Lower leg skin (tissue), 4 donors: Measurements from ENCODE around the gene POLD1. TPM values are rescaled to one million over a fixed set of nuclear protein-coding genes. Genes with fewer than 3 reads are reported as not detected.
A peak's percentile ranks its signal among the peaks of the same experiment; 100 is the strongest.

Experiments used
- DNase-seq, 2 donors: peaks; one replicate each; pipeline ENCODE4 v3.0.0-alpha.2; 2019; ENCODE audit warnings: low spot score in 2 of 2
- H3K4me3 ChIP-seq: fragments of 200-600 bp; sonication (generic); 2 replicates; pipeline ENCODE4 v1.5.1; 2017; ENCODE audit warnings: mild to moderate bottlenecking, low read depth; ENCODE audit not compliant: poor library complexity, severe bottlenecking
- CTCF ChIP-seq, 3 donors: fragments of 450-650 bp; IDR thresholded peaks; one replicate each; pipeline ENCODE4 v1.5.1; 2016; ENCODE audit warnings: antibody characterized with exemption in 3 of 3, mild to moderate bottlenecking in 3 of 3, moderate library complexity in 2 of 3
- POLR2A ChIP-seq, 2 donors: fragments of 450-650 bp; IDR thresholded peaks; one replicate each; pipeline ENCODE4 v1.6.1; 2016 to 2017; ENCODE audit warnings: antibody characterized with exemption in 2 of 2, mild to moderate bottlenecking in 1 of 2, moderate library complexity in 1 of 2
- whole genome bisulfite sequencing, 2 donors: methylation state at CpG; one replicate each; pipeline ENCODE4 v1.1.5; 2018; 5-methylcytosine and 5-hydroxymethylcytosine counted together
- intact Hi-C: fragments of 100-400 bp; cut with DNase I; formaldehyde crosslinking; loops from one replicate; pipeline ENCODE4 v1.15.0; 2023; ENCODE audit warnings: low total_unique reads
- total RNA-seq, 4 donors: library from RNA; depleted of rRNA; stranded (reverse); fragments of >200 nt; gene quantifications; one replicate each; pipeline ENCODE4 v1.1.0, GENCODE V29; 2016

The POLD1 gene
- total RNA-seq, 4 donors from 2014 or later = 16.8 to 26.6 (median 20.0) TPM

GRCh38 chr19:50414864-50415660 lies 30.9 kb downstream of the POLD1 start:
- intact Hi-C loops = no loop called here
- no peak overlapping the region for H3K4me3 ChIP-seq
- WGBS, 2 donors = 64 to 65% methylated on average over 26 to 36 of the region's 37 CpGs
- peak; percentile 62 to 93 for DNase-seq
- TF ChIP-seq CTCF (IDR thresholded peaks at IDR 0.05) (no peak), POLR2A (IDR thresholded peaks at IDR 0.05) (no peak)

- intact Hi-C loops = no loop called here
- WGBS, 2 donors = 84 to 90% methylated on average over 5 to 11 of the region's 22 CpGs
- no peak overlapping the region for H3K4me3 ChIP-seq
- TF ChIP-seq POLR2A (IDR thresholded peaks at IDR 0.05) (no peak), CTCF (IDR thresholded peaks at IDR 0.05) (no peak)
- DNase-seq = no peak
Measured at GRCh38 chr19:50415661-50416033, 31.5 kb downstream of the POLD1 start.

GRCh38 chr19:50416034-50416977 lies 32.2 kb downstream of the POLD1 start:
- H3K4me3 ChIP-seq = no peak overlapping the region
- intact Hi-C loops = no loop called here
- no peak for DNase-seq
- no peak for TF ChIP-seq CTCF (IDR thresholded peaks at IDR 0.05)
- no peak for TF ChIP-seq POLR2A (IDR thresholded peaks at IDR 0.05)
- 83 to 88% methylated on average over 34 to 35 of the region's 35 CpGs for WGBS, 2 donors

- DNase-seq = no peak
- H3K4me3 ChIP-seq = no peak overlapping the region
- intact Hi-C loops = no loop called here
- TF ChIP-seq POLR2A (IDR thresholded peaks at IDR 0.05) (no peak), CTCF (IDR thresholded peaks at IDR 0.05) (no peak)
- WGBS, 2 donors = 60 to 70% methylated on average over 23 to 25 of the region's 42 CpGs
Measured at GRCh38 chr19:50417111-50418081, 33.2 kb downstream of the POLD1 start.
